SK-N-MC (cell line): ENCODE measurements around the gene RIGI.

ENCODE experiments used
- EZH2 ChIP-seq: fragments of 200-600 bp; sonication (generic); IDR thresholded peaks from one replicate; pipeline ENCODE4 v1.6.1; 2017; ENCODE audit warnings: antibody characterized with exemption
- FOXP2 ChIP-seq: optimal IDR thresholded peaks from 2 replicates; pipeline ENCODE3; 2011; ENCODE audit warnings: mild to moderate bottlenecking, moderate library complexity; ENCODE audit not compliant: insufficient read depth; ENCODE audit errors: extremely low read length, control extremely low read depth
- POLR2AphosphoS5 ChIP-seq: IDR thresholded peaks from 2 replicates; pipeline ENCODE4 v1.6.1; 2012; ENCODE audit warnings: mild to moderate bottlenecking, low read depth, low read length, borderline replicate concordance

- TF ChIP-seq POLR2AphosphoS5 (no peak), EZH2 (no peak), FOXP2 (no peak)
Measured at GRCh38 chr9:32503008-32503407, 23.0 kb downstream of the RIGI start.
